Sigmoid colon (tissue), 4 donors: ENCODE measurements around the gene ABHD16A.

ENCODE experiments used
- CTCF ChIP-seq, 4 experiments: fragments of 450-650 bp in 3 of 4; fragments of 200-600 bp in 1 of 4; IDR thresholded peaks; one replicate each; pipeline ENCODE4 v1.5.1; 2016 to 2019; ENCODE audit warnings: antibody characterized with exemption in 4 of 4, mild to moderate bottlenecking in 3 of 4, moderate library complexity in 2 of 4
- EP300 ChIP-seq, 4 donors: sonication (generic); formaldehyde crosslinking; IDR thresholded peaks; one replicate each; pipeline ENCODE4 v1.6.1; 2017; ENCODE audit warnings: antibody characterized with exemption in 4 of 4
- POLR2AphosphoS5 ChIP-seq, 4 donors: sonication (generic); formaldehyde crosslinking; IDR thresholded peaks; one replicate each; pipeline ENCODE4 v1.6.1; 2017; ENCODE audit warnings: antibody characterized with exemption in 4 of 4

DNA sequence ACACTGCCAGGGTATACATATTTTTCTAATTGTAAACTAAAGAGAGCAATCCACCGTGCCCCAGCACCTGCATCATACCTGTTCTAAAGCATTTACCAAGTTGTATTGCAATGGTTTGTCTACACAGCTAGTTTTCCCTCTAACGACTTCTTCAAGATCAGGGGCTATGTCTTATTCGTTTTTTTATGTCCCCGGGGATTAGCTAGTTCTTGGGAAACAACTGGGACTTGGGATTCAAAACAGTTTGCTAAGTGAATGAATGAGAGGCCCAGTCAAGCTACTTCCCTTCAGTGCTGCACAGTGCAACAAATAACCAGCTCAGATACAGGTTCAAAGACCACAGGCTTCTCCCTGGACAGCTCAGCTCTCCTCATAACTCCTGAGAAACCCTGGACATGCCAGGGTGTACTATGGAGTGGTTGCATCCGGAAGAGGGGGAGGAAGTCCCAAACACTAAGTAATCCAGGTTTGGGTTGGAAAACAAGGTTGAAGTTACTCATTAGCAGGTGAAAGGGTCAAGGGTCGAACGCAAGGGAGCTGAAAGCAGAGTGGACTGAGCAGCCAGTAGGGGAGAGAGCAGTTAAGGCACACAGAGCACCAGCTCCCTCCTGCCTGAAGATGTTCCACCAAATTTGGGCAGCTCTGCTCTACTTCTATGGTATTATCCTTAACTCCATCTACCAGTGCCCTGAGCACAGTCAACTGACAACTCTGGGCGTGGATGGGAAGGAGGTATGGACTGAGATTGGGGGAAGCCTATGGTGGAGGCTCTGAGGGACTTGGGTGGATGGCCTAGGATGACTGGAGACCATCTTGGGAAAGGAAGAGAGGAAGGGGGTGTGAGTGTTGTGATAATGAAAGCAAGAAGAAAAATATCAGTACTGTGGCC is 47.5 kb downstream of the ABHD16A start, which contains the start of gene APOM:
- TF ChIP-seq POLR2AphosphoS5 (IDR thresholded peaks at IDR 0.05) (no peak), EP300 (IDR thresholded peaks at IDR 0.05) (no peak), CTCF (IDR thresholded peaks at IDR 0.05) (no peak)
